PFSK-1 (cell line): Measurements from ENCODE around the gene TTC32.
A peak's percentile ranks its signal among the peaks of the same experiment; 100 is the strongest.

ENCODE experiments used
- FOXP2 ChIP-seq: optimal IDR thresholded peaks from 2 replicates; pipeline ENCODE3; 2011; ENCODE audit warnings: borderline replicate concordance, control low read depth, inconsistent platforms; ENCODE audit not compliant: insufficient read depth; ENCODE audit errors: extremely low read length, extremely low read depth
- POLR2AphosphoS5 ChIP-seq: IDR thresholded peaks from 2 replicates; pipeline ENCODE4 v1.6.1; 2012; ENCODE audit warnings: low read depth, mild to moderate bottlenecking, control low read depth, low read length, moderate library complexity
- REST ChIP-seq, 2 experiments: IDR thresholded peaks; 2 replicates each; pipeline versions ENCODE4 v1.6.1 to v1.8.0; 2011 to 2012; ENCODE audit warnings: low read depth in 2 of 2, low read length in 2 of 2, control low read depth in 1 of 2, inconsistent platforms in 1 of 2, mild to moderate bottlenecking in 1 of 2, moderate library complexity in 1 of 2; ENCODE audit not compliant: insufficient read depth in 1 of 2
- SIN3A ChIP-seq: IDR thresholded peaks from 2 replicates; pipeline ENCODE4 v1.6.1; 2012; ENCODE audit warnings: mild to moderate bottlenecking, low read length, moderate library complexity, borderline replicate concordance; ENCODE audit not compliant: insufficient read depth
- TAF1 ChIP-seq: IDR thresholded peaks from 2 replicates; pipeline ENCODE4 v1.6.1; 2012; ENCODE audit warnings: low read length, control low read depth, borderline replicate concordance; ENCODE audit not compliant: insufficient read depth

The TTC32 gene

GRCh38 chr2:19865151-19865550 is 36.6 kb downstream of the TTC32 start:
- TF ChIP-seq POLR2AphosphoS5 (no peak), TAF1 (no peak), REST (IDR thresholded peaks at IDR 0.05; ENCODE audit: insufficient read depth in 1 of 2, low read depth in 2 of 2, low read length in 2 of 2) (no peak), FOXP2 (no peak), SIN3A (no peak)

GRCh38 chr2:19864381-19864780 is 37.4 kb downstream of the TTC32 start:
- TF ChIP-seq POLR2AphosphoS5 (no peak), REST (IDR thresholded peaks at IDR 0.05; ENCODE audit: insufficient read depth in 1 of 2, low read depth in 2 of 2, low read length in 2 of 2) (no peak), SIN3A (no peak), TAF1 (no peak), FOXP2 (no peak)

- TF ChIP-seq TAF1, result no peak
- no peak for TF ChIP-seq REST (IDR thresholded peaks at IDR 0.05; ENCODE audit: insufficient read depth in 1 of 2, low read depth in 2 of 2, low read length in 2 of 2)
- TF ChIP-seq FOXP2, result peak; percentile 78
- TF ChIP-seq POLR2AphosphoS5, result no peak
These were observed 38.3 kb downstream of the TTC32 start for GRCh38 chr2:19863303-19864041.

GRCh38 chr2:19861813-19862212 is 40.0 kb downstream of the TTC32 start:
- TF ChIP-seq POLR2AphosphoS5, result no peak
- TF ChIP-seq SIN3A, result no peak
- TF ChIP-seq FOXP2, result no peak
- no peak for TF ChIP-seq TAF1
- TF ChIP-seq REST (IDR thresholded peaks at IDR 0.05; ENCODE audit: insufficient read depth in 1 of 2, low read depth in 2 of 2, low read length in 2 of 2), result no peak
